Hair follicular keratinocyte (primary cell): ENCODE results near the gene DKK2. TPM values are rescaled to one million over a fixed set of nuclear protein-coding genes. Genes with fewer than 3 reads are reported as not detected.

ENCODE experiments used
- total RNA-seq: library from RNA; depleted of rRNA; stranded (reverse); fragments of >200 nt; gene quantifications from 2 replicates; pipeline ENCODE4 v1.2.3, GENCODE V29; 2015

The DKK2 gene
- not detected in 2 replicates for total RNA-seq

GRCh38 chr4:107035819-107036583, at the start of gene DKK2:
Gene DKK2 (minus strand): TSS chr4:107036313. CDS start chr4:107035591, 722 bp downstream.

